BLaER1 treated with 17β-estradiol and CSF1 and Interleukin-3, amounts not matched to agents 10 nM and 100 nM (cell line): ENCODE measurements around the gene DNASE1L3.

Source experiments
- H3K27ac ChIP-seq, 11 experiments: shearing (Covaris generic); formaldehyde crosslinking; 2 replicates each; pipeline ENCODE4 v1.8.1; 2022
- H3K27me3 ChIP-seq, 11 experiments: shearing (Covaris generic); formaldehyde crosslinking; 2 replicates each; pipeline ENCODE4 v1.8.1; 2022
- H3K36me3 ChIP-seq, 11 experiments: shearing (Covaris generic); formaldehyde crosslinking; 2 replicates each; pipeline ENCODE4 v1.8.1; 2022
- H3K4me1 ChIP-seq, 10 experiments: shearing (Covaris generic); formaldehyde crosslinking; 2 replicates each; pipeline ENCODE4 v1.8.1; 2022
- H3K4me2 ChIP-seq, 11 experiments: shearing (Covaris generic); formaldehyde crosslinking; 2 replicates each; pipeline ENCODE4 v1.8.1; 2022
- H3K4me3 ChIP-seq, 10 experiments: shearing (Covaris generic); formaldehyde crosslinking; 2 replicates each; pipeline ENCODE4 v1.8.1; 2022
- H3K9ac ChIP-seq, 11 experiments: shearing (Covaris generic); formaldehyde crosslinking; 2 replicates each; pipeline ENCODE4 v1.8.1; 2022
- H3K9me3 ChIP-seq, 11 experiments: shearing (Covaris generic); formaldehyde crosslinking; replicated peaks in 1 of 11; 2 replicates each; pipeline ENCODE4 v1.8.1; 2022
- H4K20me1 ChIP-seq, 11 experiments: shearing (Covaris generic); formaldehyde crosslinking; 2 replicates each; pipeline ENCODE4 v1.8.1; 2022
- Cebpa-rat ChIP-seq, 11 experiments: shearing (Covaris generic); IDR thresholded peaks; 2 replicates each; pipeline ENCODE4 v1.8.1; 2022

DNASE1L3 gene

DNA sequence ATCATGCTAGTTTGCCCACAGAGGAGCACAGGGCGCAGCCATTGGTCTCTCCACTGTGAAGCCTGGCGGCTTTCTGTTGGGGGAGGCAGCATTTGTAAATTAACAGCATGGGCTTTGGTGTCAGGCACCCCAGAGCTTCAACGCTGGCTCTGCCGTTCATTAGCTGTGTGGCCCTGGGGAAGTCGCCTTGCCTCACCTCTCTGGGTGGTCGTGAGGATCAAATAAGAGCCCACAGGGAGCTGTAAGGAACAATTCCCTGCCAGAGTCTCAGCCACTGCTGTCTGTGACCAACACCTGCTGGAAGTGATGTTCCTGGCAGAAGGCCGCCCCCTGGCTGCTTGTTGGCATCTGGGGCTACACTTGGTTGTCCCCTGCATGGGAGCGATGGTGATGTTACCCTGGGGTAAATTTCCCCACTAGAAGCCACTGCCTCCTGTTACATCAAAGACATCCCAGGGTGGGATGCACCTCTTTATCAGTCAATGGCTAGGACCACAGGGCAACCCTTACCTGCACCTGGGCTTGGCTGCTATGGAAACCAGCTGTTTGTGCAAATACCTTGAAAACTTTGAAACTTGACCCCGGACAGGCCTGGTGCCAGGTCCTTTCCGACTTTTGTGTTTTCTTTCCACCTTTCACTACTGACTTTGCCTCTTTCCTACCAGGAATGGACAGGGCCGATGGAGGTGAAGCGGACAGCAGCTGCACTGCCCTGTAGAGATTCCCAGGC is 36.9 kb downstream of the DNASE1L3 start:
- no peak overlapping the region for H3K4me2 ChIP-seq
- peaks cover 4 to 31% (median 15%) of the 10 kb centered on the region in 10 experiments; a peak in 15 of 20 replicates for H3K4me1 ChIP-seq
- peaks cover 0 to 9% (median 0%) of the 10 kb centered on the region in 11 experiments; a peak in 7 of 22 replicates for H3K27me3 ChIP-seq
- H3K27ac ChIP-seq = no peak overlapping the region
- no peaks in the 10 kb centered on the region for H3K9me3 ChIP-seq
- no peak overlapping the region for H3K9ac ChIP-seq
- no peak for TF ChIP-seq Cebpa-rat (IDR thresholded peaks at IDR 0.05)
- no peak overlapping the region for H3K4me3 ChIP-seq
- H4K20me1 ChIP-seq = no peaks in the 10 kb centered on the region; a peak in 1 of 22 replicates
- peaks cover 0 to 32% (median 12%) of the 10 kb centered on the region in 11 experiments; a peak in 15 of 22 replicates for H3K36me3 ChIP-seq

DNA sequence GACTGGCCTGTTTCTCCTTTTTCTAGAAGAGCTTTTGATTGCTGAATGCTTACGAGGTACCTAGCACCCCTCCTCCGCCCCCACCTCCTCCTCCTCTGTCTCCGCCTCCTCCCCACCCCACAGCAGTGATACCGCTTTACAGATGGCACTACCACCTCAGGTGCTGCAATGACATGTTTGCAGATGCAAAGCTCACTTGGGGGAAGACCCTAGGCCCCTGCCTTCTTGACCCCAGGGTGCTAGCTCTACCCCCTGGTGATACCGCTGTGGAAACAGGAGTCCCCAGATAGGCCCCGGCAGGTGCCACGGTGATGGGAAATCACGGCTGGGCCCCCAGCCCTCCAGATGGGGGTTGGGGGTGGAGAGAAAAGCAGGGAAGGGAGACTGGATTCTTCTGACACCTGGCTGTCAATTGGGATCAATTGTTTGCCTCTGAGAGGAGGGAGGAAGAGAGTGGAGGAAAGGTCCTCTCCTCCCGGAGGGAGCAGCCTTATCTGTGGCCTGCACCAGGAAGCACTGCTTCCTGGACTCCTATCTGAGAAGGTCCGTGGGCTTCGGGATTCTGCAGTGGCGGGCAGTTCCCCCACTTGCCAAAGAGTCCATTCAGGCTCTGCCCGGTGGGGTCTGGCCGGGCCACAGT is 37.6 kb downstream of the DNASE1L3 start:
- Histone ChIP-seq H4K20me1 (no peaks in the 10 kb centered on the region; a peak in 1 of 22 replicates), H3K27ac (no peak overlapping the region), H3K4me2 (no peak overlapping the region), H3K4me3 (no peak overlapping the region), H3K27me3 (peaks cover 0 to 3% (median 0%) of the 10 kb centered on the region in 11 experiments; a peak in 5 of 22 replicates), H3K36me3 (peaks cover 0 to 35% (median 16%) of the 10 kb centered on the region in 11 experiments; a peak in 15 of 22 replicates), H3K9ac (no peak overlapping the region), H3K9me3 (no peaks in the 10 kb centered on the region), H3K4me1 (peaks cover 1 to 24% (median 14%) of the 10 kb centered on the region in 10 experiments; a peak in 15 of 20 replicates)
- TF ChIP-seq Cebpa-rat (IDR thresholded peaks at IDR 0.05) = no peak

DNA sequence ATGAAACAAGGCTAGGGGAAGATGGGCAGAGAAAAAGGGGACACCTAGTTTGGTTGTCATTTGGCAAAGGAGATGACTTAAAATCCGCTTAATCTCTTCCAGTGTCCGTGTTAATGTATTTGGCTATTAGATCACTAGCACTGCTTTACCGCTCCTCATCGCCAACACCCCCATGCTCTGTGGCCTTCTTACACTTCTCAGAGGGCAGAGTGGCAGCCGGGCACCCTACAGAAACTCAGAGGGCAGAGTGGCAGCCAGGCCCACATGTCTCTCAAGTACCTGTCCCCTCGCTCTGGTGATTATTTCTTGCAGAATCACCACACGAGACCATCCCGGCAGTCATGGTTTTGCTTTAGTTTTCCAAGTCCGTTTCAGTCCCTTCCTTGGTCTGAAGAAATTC is 39.6 kb downstream of the DNASE1L3 start:
- no peak overlapping the region for H3K4me2 ChIP-seq
- no peak overlapping the region for H3K9ac ChIP-seq
- H3K4me1 ChIP-seq = peaks cover 0 to 12% (median 6%) of the 10 kb centered on the region in 10 experiments; a peak in 11 of 20 replicates
- H3K27ac ChIP-seq = no peak overlapping the region
- H3K27me3 ChIP-seq = no peaks in the 10 kb centered on the region
- peaks cover 0 to 54% (median 22%) of the 10 kb centered on the region in 11 experiments; a peak in 16 of 22 replicates for H3K36me3 ChIP-seq
- peaks cover 0 to 5% (median 0%) of the 10 kb centered on the region in 11 experiments; a peak in 1 of 22 replicates for H4K20me1 ChIP-seq
- H3K9me3 ChIP-seq = no peaks in the 10 kb centered on the region
- no peak for TF ChIP-seq Cebpa-rat (IDR thresholded peaks at IDR 0.05)
- no peak overlapping the region for H3K4me3 ChIP-seq

DNA sequence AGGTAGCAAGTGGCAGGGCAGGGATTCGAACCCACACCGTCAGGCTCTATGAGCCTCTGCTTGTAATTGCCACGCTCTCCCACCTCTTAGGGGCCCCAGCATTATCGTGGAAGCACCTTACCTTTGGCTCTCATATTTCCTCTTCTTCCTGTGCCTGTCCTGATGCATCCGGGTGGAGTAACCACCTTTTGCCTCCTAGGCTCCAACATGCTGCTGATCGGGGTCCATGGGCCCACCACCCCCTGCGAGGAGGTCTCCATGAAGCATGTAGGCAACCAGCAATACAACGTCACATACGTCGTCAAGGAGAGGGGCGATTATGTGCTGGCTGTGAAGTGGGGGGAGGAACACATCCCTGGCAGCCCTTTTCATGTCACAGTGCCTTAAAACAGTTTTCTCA is 40.4 kb downstream of the DNASE1L3 start:
- H3K27me3 ChIP-seq = no peaks in the 10 kb centered on the region
- H3K9ac ChIP-seq = no peak overlapping the region
- no peak overlapping the region for H3K4me2 ChIP-seq
- H3K36me3 ChIP-seq = peaks cover 0 to 61% (median 29%) of the 10 kb centered on the region in 11 experiments; a peak in 18 of 22 replicates
- H3K9me3 ChIP-seq = no peaks in the 10 kb centered on the region
- peaks cover 0 to 5% (median 0%) of the 10 kb centered on the region in 11 experiments; a peak in 1 of 22 replicates for H4K20me1 ChIP-seq
- peaks cover 0 to 8% (median 3%) of the 10 kb centered on the region in 10 experiments; a peak in 11 of 20 replicates for H3K4me1 ChIP-seq
- H3K4me3 ChIP-seq = no peak overlapping the region
- no peak overlapping the region for H3K27ac ChIP-seq
- no peak for TF ChIP-seq Cebpa-rat (IDR thresholded peaks at IDR 0.05)

DNA sequence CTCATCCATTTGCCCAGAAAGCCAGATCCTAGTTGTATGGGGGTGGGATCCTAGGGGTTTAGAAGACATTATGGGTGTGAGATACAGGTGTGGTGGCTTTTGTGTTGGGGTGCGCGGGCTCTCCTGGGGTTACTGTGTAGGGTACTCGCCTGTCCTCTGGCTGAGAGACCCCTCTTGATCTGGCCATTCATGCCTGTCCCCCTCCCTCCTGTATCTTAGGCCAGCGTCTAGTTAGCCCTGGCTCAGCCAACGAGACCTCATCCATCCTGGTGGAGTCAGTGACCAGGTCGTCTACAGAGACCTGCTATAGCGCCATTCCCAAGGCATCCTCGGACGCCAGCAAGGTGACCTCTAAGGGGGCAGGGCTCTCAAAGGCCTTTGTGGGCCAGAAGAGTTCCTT is 41.4 kb downstream of the DNASE1L3 start:
- no peaks in the 10 kb centered on the region for H3K9me3 ChIP-seq
- H3K27ac ChIP-seq = no peak overlapping the region
- no peaks in the 10 kb centered on the region for H3K27me3 ChIP-seq
- H3K9ac ChIP-seq = no peak overlapping the region
- H3K4me1 ChIP-seq = peaks cover 0 to 6% (median 0%) of the 10 kb centered on the region in 10 experiments; a peak in 2 of 20 replicates
- peaks cover 0 to 5% (median 0%) of the 10 kb centered on the region in 11 experiments; a peak in 1 of 22 replicates for H4K20me1 ChIP-seq
- no peak overlapping the region for H3K4me2 ChIP-seq
- no peak for TF ChIP-seq Cebpa-rat (IDR thresholded peaks at IDR 0.05)
- no peak overlapping the region for H3K4me3 ChIP-seq
- H3K36me3 ChIP-seq = peaks cover 7 to 71% (median 39%) of the 10 kb centered on the region in 11 experiments; a peak in 21 of 22 replicates

DNA sequence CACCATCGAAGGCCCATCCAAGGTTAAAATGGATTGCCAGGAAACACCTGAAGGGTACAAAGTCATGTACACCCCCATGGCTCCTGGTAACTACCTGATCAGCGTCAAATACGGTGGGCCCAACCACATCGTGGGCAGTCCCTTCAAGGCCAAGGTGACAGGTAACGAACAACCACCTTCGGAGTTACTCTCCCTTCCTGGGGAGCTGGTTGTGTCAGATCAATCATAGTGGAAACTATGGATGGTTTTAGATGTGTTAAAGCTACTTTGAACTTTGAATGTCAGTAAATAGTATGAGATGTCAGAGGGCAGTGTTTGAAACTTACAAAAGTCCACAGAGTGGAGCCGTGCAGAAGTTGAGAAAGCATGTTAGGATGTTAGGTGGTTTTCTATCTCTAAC is 42.3 kb downstream of the DNASE1L3 start:
- no peak for TF ChIP-seq Cebpa-rat (IDR thresholded peaks at IDR 0.05)
- no peak overlapping the region for H3K9ac ChIP-seq
- H3K27ac ChIP-seq = no peak overlapping the region
- no peak overlapping the region for H3K4me3 ChIP-seq
- peaks cover 7 to 80% (median 47%) of the 10 kb centered on the region in 11 experiments; a peak in 21 of 22 replicates for H3K36me3 ChIP-seq
- H3K4me1 ChIP-seq = peaks cover 0 to 4% (median 0%) of the 10 kb centered on the region in 10 experiments; a peak in 2 of 20 replicates
- H3K27me3 ChIP-seq = no peaks in the 10 kb centered on the region
- peaks cover 0 to 5% (median 0%) of the 10 kb centered on the region in 11 experiments; a peak in 1 of 22 replicates for H4K20me1 ChIP-seq
- no peaks in the 10 kb centered on the region for H3K9me3 ChIP-seq
- no peak overlapping the region for H3K4me2 ChIP-seq

DNA sequence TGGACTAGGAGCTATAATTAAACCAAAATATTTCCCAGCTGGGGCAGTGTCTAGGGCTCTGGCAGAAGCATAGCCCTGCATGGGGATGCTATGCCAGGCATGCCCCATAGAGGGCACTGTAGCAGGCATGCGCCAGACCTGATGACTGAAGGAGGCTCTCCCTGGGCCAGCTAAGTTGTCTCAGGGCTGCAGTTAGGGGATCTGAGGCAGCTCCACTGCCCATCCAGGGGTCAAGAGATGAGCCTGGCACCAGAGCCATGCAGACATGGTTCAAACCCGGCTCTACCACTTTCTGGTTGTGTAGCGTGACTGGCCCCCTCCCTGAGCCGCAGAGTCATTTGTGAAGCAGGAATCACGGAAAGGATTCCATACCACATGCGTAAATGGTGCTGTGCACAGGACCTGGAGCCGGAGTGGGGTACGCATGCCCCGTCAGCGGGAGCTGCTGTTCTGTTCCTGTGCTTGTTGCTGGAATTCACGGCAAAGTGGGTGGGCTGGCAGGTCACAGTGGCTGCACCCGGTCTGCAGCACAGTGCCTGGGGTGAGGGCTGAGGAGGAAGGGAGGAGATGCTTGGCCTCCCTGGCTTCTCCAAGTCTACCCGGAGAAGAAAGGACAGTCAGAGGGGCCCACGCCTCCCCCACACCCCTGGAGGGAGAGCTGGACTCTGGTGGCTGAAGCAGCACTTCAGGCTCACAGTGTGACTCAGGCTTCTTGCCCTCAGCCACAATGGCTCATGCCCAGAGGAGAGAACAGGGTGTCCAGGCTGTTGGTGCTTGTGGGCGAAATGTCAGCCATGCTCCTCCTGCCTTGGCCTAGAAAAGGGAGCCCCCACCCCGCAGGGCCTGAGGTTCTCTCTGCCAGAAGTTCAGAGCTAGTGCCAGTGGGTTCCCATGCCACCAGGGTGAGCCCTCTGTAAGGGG is 43.1 kb downstream of the DNASE1L3 start:
- H3K27ac ChIP-seq = no peak overlapping the region
- no peaks in the 10 kb centered on the region for H3K9me3 ChIP-seq
- H3K4me3 ChIP-seq = no peak overlapping the region
- H3K27me3 ChIP-seq = no peaks in the 10 kb centered on the region
- no peak overlapping the region for H3K9ac ChIP-seq
- peaks cover 7 to 88% (median 56%) of the 10 kb centered on the region in 11 experiments; a peak in 21 of 22 replicates for H3K36me3 ChIP-seq
- no peak for TF ChIP-seq Cebpa-rat (IDR thresholded peaks at IDR 0.05)
- H4K20me1 ChIP-seq = peaks cover 0 to 5% (median 0%) of the 10 kb centered on the region in 11 experiments; a peak in 1 of 22 replicates
- H3K4me1 ChIP-seq = no peaks in the 10 kb centered on the region
- H3K4me2 ChIP-seq = no peak overlapping the region
